ENCODE data around the gene SERPINB2.

SERPINB2 gene

DNA sequence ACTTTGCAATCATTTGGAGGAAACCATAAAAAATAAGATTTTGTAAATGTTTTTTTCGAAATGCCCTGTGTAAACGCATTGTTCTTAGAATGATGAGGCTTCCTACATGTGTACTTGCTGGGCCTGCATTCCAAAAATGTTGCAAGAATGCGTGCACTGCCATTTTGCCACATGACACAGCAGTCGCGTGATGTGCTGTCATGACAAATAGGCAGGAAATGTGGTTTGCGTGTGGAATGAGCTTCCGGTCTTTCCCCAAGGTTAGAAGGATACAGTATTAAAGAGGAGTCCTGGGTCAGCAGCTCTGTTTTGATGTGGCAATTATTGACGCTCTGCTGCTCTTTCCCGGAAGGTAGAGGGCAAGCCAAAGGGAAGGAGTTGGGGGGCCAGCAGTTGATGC lies 18.1 kb upstream of the SERPINB2 start:
- no peaks in the 10 kb centered on the region for H3K36me3 Mint-ChIP-seq (ENCODE audit: low read depth)
- no peak overlapping the region for H3K27ac Mint-ChIP-seq
- H3K27me3 Mint-ChIP-seq (ENCODE audit: low read depth, poor library complexity), result no peaks in the 10 kb centered on the region

DNA sequence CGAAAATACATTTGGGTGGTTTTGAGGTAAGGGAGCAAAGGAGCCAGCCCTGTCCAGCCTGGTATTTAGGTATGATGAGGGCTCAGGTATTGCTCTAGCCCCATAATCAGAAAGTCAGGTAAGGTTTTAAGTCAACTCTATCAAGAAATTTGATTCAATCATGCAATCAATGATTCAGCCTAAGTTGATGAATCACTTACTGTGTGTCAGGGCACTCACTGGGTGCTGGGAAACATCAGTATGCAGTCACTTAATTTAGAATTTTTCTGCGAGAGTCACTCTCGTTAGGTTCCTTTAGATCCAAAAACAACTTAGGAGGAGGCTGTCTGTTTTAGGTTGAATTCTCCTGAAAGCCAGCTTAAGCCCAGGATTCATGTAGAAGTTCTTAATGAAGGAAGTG lies 17.7 kb upstream of the SERPINB2 start:
- no peak overlapping the region for H3K27ac Mint-ChIP-seq
- no peak overlapping the region for H3K4me3 Mint-ChIP-seq
- H3K4me1 Mint-ChIP-seq, result peaks cover 9% of the 10 kb centered on the region
- no peak for DNase-seq
- no peaks in the 10 kb centered on the region for H3K27me3 Mint-ChIP-seq (ENCODE audit: low read depth, poor library complexity)
- no peaks in the 10 kb centered on the region for H3K36me3 Mint-ChIP-seq (ENCODE audit: low read depth)
- H3K9me3 Mint-ChIP-seq, result no peaks in the 10 kb centered on the region
- TF ChIP-seq, protein P1, sequence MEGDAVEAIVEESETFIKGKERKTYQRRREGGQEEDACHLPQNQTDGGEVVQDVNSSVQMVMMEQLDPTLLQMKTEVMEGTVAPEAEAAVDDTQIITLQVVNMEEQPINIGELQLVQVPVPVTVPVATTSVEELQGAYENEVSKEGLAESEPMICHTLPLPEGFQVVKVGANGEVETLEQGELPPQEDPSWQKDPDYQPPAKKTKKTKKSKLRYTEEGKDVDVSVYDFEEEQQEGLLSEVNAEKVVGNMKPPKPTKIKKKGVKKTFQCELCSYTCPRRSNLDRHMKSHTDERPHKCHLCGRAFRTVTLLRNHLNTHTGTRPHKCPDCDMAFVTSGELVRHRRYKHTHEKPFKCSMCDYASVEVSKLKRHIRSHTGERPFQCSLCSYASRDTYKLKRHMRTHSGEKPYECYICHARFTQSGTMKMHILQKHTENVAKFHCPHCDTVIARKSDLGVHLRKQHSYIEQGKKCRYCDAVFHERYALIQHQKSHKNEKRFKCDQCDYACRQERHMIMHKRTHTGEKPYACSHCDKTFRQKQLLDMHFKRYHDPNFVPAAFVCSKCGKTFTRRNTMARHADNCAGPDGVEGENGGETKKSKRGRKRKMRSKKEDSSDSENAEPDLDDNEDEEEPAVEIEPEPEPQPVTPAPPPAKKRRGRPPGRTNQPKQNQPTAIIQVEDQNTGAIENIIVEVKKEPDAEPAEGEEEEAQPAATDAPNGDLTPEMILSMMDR (IDR thresholded peaks at IDR 0.05), result no peak

More for the DNA sequence above, 18.1 kb upstream of the SERPINB2 start:
- H3K4me1 Mint-ChIP-seq, result peaks cover 9% of the 10 kb centered on the region
- TF ChIP-seq, protein P1 (IDR thresholded peaks at IDR 0.05), result no peak
- no peaks in the 10 kb centered on the region for H3K9me3 Mint-ChIP-seq
- no peak for DNase-seq
- no peak overlapping the region for H3K4me3 Mint-ChIP-seq

DNA sequence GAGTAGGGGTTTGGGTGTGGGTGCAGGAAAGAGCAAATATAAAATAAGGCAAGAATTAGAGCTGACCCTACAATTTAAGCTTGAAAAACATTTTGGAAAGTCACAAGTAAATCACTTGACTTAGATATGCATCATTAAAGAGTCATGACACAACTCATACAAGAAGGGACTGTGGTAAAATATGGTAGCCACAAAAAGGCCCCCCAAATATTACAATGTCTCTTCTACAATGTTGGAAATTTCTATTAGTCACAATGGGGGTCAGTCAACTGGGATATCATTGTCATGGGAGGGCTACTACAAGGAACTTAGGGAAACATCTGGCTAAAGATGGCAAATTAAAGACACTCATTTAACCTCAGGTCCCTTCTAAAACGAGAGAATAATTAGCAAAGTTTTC lies 15.7 kb upstream of the SERPINB2 start:
- Mint-ChIP-seq H3K4me3 (no peak overlapping the region), H3K9me3 (no peaks in the 10 kb centered on the region), H3K4me1 (peaks cover 9% of the 10 kb centered on the region), H3K27me3 (ENCODE audit: low read depth, poor library complexity) (no peaks in the 10 kb centered on the region), H3K36me3 (ENCODE audit: low read depth) (no peaks in the 10 kb centered on the region), H3K27ac (no peak overlapping the region)
- TF ChIP-seq, protein P1 (IDR thresholded peaks at IDR 0.05), result no peak
- DNase-seq, result no peak

DNA sequence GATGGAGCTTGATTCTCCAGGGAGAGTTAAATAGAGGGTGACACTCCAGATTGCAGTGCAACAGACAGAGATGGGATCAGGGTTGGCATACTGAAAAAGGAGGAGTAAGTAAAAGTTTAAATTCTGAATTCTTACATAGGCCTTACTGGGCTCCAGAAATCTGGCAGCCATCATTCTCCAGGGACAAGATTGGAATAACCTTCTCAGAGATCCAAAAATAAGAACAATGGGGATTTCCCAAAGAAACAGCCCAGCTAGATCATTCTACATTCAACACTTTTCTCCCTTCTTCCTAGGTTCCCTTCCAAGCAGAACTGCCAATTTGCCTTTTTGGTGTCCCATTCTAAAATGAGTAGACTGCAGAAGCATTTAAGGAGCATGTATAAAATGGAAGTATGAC lies 14.9 kb upstream of the SERPINB2 start:
- no peak overlapping the region for H3K4me3 Mint-ChIP-seq
- peaks cover 9% of the 10 kb centered on the region for H3K4me1 Mint-ChIP-seq
- no peaks in the 10 kb centered on the region for H3K36me3 Mint-ChIP-seq (ENCODE audit: low read depth)
- no peak for DNase-seq
- TF ChIP-seq, protein P1 (IDR thresholded peaks at IDR 0.05), result no peak
- H3K27ac Mint-ChIP-seq, result no peak overlapping the region
- no peaks in the 10 kb centered on the region for H3K9me3 Mint-ChIP-seq
- no peaks in the 10 kb centered on the region for H3K27me3 Mint-ChIP-seq (ENCODE audit: low read depth, poor library complexity)

DNA sequence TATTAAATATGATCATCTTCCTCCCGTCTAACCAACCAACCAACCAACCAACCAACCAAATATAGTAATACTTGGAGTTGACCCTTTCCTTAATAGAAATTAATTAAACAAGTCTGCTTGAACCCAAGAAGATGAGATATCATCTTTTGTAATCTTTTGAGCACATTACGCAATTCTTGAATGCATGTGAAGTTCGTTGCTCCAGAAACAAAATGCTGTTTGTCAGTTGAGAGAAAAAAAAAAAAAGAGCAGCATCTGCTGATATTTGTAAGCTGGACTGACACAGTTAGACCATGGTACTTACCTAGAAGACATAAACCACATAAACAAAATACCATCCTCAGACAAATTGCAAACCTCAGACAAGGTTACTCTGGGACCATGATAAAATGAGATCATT lies 9.2 kb upstream of the SERPINB2 start:
- Mint-ChIP-seq H3K27ac (no peak overlapping the region), H3K4me1 (no peaks in the 10 kb centered on the region), H3K36me3 (ENCODE audit: low read depth) (no peaks in the 10 kb centered on the region), H3K4me3 (no peak overlapping the region), H3K9me3 (no peaks in the 10 kb centered on the region), H3K27me3 (ENCODE audit: low read depth, poor library complexity) (no peaks in the 10 kb centered on the region)
- DNase-seq, result no peak
- TF ChIP-seq, protein P1 (IDR thresholded peaks at IDR 0.05), result no peak

DNA sequence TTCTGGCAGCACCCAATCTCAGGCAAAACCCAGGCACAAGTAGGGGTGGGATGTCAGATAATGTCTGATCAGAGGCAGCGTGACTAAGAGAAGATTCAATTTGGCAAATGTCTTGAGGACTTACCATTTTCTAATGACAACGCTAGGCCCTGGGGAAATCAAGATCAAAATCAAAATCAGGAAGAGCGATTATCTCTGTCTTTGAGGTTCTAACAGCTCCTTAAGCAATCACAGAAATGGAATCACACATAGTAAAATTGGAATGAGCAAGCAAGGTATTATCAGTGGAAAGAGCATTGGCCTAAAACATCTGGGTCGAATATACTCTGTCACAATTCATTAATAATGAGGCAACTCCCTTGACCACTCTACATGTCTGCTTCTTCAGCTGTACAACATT lies 8.6 kb upstream of the SERPINB2 start:
- Mint-ChIP-seq H3K27me3 (ENCODE audit: low read depth, poor library complexity) (no peaks in the 10 kb centered on the region), H3K4me1 (no peaks in the 10 kb centered on the region), H3K36me3 (ENCODE audit: low read depth) (no peaks in the 10 kb centered on the region), H3K9me3 (no peaks in the 10 kb centered on the region), H3K27ac (no peak overlapping the region), H3K4me3 (no peak overlapping the region)
- TF ChIP-seq, protein P1 (IDR thresholded peaks at IDR 0.05), result no peak
- DNase-seq, result no peak
